Testis (tissue), 3 donors: ENCODE data around the gene CARMIL1. TPM values are rescaled to one million over a fixed set of nuclear protein-coding genes. Genes with fewer than 3 reads are reported as not detected.

Experiments used
- DNase-seq: peaks from one replicate; pipeline ENCODE4 v3.0.0-alpha.2; 2019
- H3K27ac ChIP-seq, 2 donors: fragments of 200-600 bp; sonication (generic); one replicate each; pipeline ENCODE4 v1.5.1; 2019
- H3K27me3 ChIP-seq: fragments of 200-600 bp; sonication (generic); one replicate; pipeline ENCODE4 v1.5.1; 2019
- H3K36me3 ChIP-seq: fragments of 200-600 bp; sonication (generic); one replicate; pipeline ENCODE4 v1.5.1; 2017; ENCODE audit warnings: low read depth; ENCODE audit errors: missing control alignments
- H3K4me1 ChIP-seq: fragments of 200-600 bp; sonication (generic); one replicate; pipeline ENCODE4 v1.5.1; 2019
- H3K4me3 ChIP-seq, 2 donors: fragments of 200-600 bp; sonication (generic); one replicate each; pipeline ENCODE4 v1.5.1; 2017 to 2019
- H3K9me3 ChIP-seq: fragments of 200-600 bp; sonication (generic); one replicate; pipeline ENCODE4 v1.5.1; 2017
- CTCF ChIP-seq, 3 experiments: fragments of 450-650 bp in 2 of 3; fragments of 200-600 bp in 1 of 3; sonication (generic) in 1 of 3; IDR thresholded peaks; one replicate each; pipeline ENCODE4 v1.5.1; 2016 to 2019; ENCODE audit warnings: antibody characterized with exemption in 3 of 3, mild to moderate bottlenecking in 2 of 3, moderate library complexity in 1 of 3
- POLR2A ChIP-seq: fragments of 450-650 bp; IDR thresholded peaks from one replicate; pipeline ENCODE4 v1.6.1; 2017; ENCODE audit warnings: antibody characterized with exemption, mild to moderate bottlenecking, moderate library complexity
- WGBS, 2 donors: methylation state at CpG; one replicate each; pipeline ENCODE4 v1.1.5; 2018; 5-methylcytosine and 5-hydroxymethylcytosine counted together
- intact Hi-C: fragments of 100-400 bp; cut with DNase I; formaldehyde crosslinking; loops from one replicate; pipeline ENCODE4 v1.15.1; 2023; ENCODE audit warnings: low total_unique reads
- polyA plus RNA-seq: library from polyadenylated mRNA; stranded (reverse); fragments of 350-450 nt; fragmentation: Illumina TruSeq; extraction: RNeasy Lipid Tissue Mini Kit (QIAGEN cat#74804); gene quantifications from one replicate; pipeline ENCODE4 v1.2.3, GENCODE V29; 2014; ENCODE audit warnings: low read depth, low replicate concordance; ENCODE audit not compliant: insufficient read depth
- total RNA-seq, 2 donors: library from RNA; depleted of rRNA; stranded (reverse); fragments of >200 nt; gene quantifications; one replicate each; pipeline ENCODE4 v1.2.3, GENCODE V29; 2016

CARMIL1 gene
- total and polyA plus RNA-seq, 3 donors from 2014 or later, result 39.4 to 120 (median 108) TPM

- no peak overlapping the region for H3K4me3 ChIP-seq
- 60 to 82% methylated on average over 3 of the region's 3 CpGs for WGBS, 2 donors
- intact Hi-C loops, result no loop called here
- H3K4me1 ChIP-seq, result peaks cover 11% of the 10 kb centered on the region
- no peaks in the 10 kb centered on the region for H3K9me3 ChIP-seq
- no peak for DNase-seq
- no peaks in the 10 kb centered on the region for H3K27me3 ChIP-seq
- H3K36me3 ChIP-seq, result no peaks in the 10 kb centered on the region
- H3K27ac ChIP-seq, result no peak overlapping the region
- TF ChIP-seq POLR2A (no peak), CTCF (IDR thresholded peaks at IDR 0.05) (no peak)
Measured at GRCh38 chr6:25586927-25587326, 307.8 kb downstream of the CARMIL1 start.

GRCh38 chr6:25590986-25591385 lies 311.8 kb downstream of the CARMIL1 start:
- no peak for DNase-seq
- H3K27me3 ChIP-seq, result no peaks in the 10 kb centered on the region
- no peaks in the 10 kb centered on the region for H3K36me3 ChIP-seq
- TF ChIP-seq CTCF (IDR thresholded peaks at IDR 0.05), result no peak
- no peak for TF ChIP-seq POLR2A
- no peaks in the 10 kb centered on the region for H3K9me3 ChIP-seq
- WGBS, 2 donors, result 45 to 54% methylated on average over 5 of the region's 5 CpGs
- H3K4me3 ChIP-seq, result no peak overlapping the region
- H3K4me1 ChIP-seq, result peaks cover 11% of the 10 kb centered on the region
- intact Hi-C loops, result no loop called here
- no peak overlapping the region for H3K27ac ChIP-seq

- Histone ChIP-seq H3K4me3 (no peak overlapping the region), H3K36me3 (no peaks in the 10 kb centered on the region), H3K9me3 (no peaks in the 10 kb centered on the region), H3K27me3 (no peaks in the 10 kb centered on the region), H3K4me1 (no peaks in the 10 kb centered on the region), H3K27ac (no peak overlapping the region)
- intact Hi-C loops, result no loop called here
- TF ChIP-seq POLR2A, result no peak
- no peak for TF ChIP-seq CTCF (IDR thresholded peaks at IDR 0.05)
- DNase-seq, result no peak
- 75 to 88% methylated on average over 2 of the region's 2 CpGs for WGBS, 2 donors
Measured at GRCh38 chr6:25596928-25597818, 318.0 kb downstream of the CARMIL1 start.

GRCh38 chr6:25599516-25600085 lies 320.4 kb downstream of the CARMIL1 start:
- Histone ChIP-seq H3K4me3 (no peak overlapping the region), H3K36me3 (no peaks in the 10 kb centered on the region), H3K9me3 (no peaks in the 10 kb centered on the region), H3K27ac (no peak overlapping the region), H3K27me3 (no peaks in the 10 kb centered on the region), H3K4me1 (no peaks in the 10 kb centered on the region)
- WGBS, 2 donors, result 89 to 95% methylated on average over 4 of the region's 4 CpGs
- TF ChIP-seq POLR2A (no peak), CTCF (IDR thresholded peaks at IDR 0.05) (no peak)
- no peak for DNase-seq
- intact Hi-C loops, result no loop called here
